ENCODE measurements around the gene LGI2.

GRCh38 chr4:25065431-25065858 is 34.7 kb upstream of the LGI2 start:
- no peak for TF ChIP-seq POLR2AphosphoS5 (IDR thresholded peaks at IDR 0.05; ENCODE audit: low read depth)
- no peak for TF ChIP-seq CTCF (conservative IDR thresholded peaks at IDR 0.05; ENCODE audit: low read depth in 2 of 2)
- TF ChIP-seq EZH2 (IDR thresholded peaks at IDR 0.05; ENCODE audit: low read depth, unreplicated experiment) = no peak
- no peak for TF ChIP-seq EZH2phosphoT487 (IDR thresholded peaks at IDR 0.05; ENCODE audit: unreplicated experiment)
- TF ChIP-seq ETS1 (IDR thresholded peaks at IDR 0.05) = no peak
- TF ChIP-seq, protein P1, sequence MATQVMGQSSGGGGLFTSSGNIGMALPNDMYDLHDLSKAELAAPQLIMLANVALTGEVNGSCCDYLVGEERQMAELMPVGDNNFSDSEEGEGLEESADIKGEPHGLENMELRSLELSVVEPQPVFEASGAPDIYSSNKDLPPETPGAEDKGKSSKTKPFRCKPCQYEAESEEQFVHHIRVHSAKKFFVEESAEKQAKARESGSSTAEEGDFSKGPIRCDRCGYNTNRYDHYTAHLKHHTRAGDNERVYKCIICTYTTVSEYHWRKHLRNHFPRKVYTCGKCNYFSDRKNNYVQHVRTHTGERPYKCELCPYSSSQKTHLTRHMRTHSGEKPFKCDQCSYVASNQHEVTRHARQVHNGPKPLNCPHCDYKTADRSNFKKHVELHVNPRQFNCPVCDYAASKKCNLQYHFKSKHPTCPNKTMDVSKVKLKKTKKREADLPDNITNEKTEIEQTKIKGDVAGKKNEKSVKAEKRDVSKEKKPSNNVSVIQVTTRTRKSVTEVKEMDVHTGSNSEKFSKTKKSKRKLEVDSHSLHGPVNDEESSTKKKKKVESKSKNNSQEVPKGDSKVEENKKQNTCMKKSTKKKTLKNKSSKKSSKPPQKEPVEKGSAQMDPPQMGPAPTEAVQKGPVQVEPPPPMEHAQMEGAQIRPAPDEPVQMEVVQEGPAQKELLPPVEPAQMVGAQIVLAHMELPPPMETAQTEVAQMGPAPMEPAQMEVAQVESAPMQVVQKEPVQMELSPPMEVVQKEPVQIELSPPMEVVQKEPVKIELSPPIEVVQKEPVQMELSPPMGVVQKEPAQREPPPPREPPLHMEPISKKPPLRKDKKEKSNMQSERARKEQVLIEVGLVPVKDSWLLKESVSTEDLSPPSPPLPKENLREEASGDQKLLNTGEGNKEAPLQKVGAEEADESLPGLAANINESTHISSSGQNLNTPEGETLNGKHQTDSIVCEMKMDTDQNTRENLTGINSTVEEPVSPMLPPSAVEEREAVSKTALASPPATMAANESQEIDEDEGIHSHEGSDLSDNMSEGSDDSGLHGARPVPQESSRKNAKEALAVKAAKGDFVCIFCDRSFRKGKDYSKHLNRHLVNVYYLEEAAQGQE (IDR thresholded peaks at IDR 0.05; ENCODE audit: unreplicated experiment) = no peak
- no peak for TF ChIP-seq JUNB (IDR thresholded peaks at IDR 0.05; ENCODE audit: unreplicated experiment)
- no peak for TF ChIP-seq ZNF114 (CRISPR knock-in tag; IDR thresholded peaks at IDR 0.05)
- TF ChIP-seq CREB1 (CRISPR knock-in tag; IDR thresholded peaks at IDR 0.05; ENCODE audit: low read depth) = no peak
- TF ChIP-seq STAT1 (IDR thresholded peaks at IDR 0.05; ENCODE audit: unreplicated experiment) = no peak
- TF ChIP-seq NANOG (IDR thresholded peaks at IDR 0.05; ENCODE audit: borderline replicate concordance) = no peak
